Eye (tissue), 1 donor: ENCODE results near the gene SHF.
"Not testable (repeated sequence)": the region's sequence is repeated elsewhere in the genome, so short reads cannot be mapped to it uniquely, and the experiment has no call there.

Experiments used
- DNase-seq: peaks from one replicate; pipeline ENCODE4 v3.0.0-alpha.2; 2015

SHF gene, protein sequence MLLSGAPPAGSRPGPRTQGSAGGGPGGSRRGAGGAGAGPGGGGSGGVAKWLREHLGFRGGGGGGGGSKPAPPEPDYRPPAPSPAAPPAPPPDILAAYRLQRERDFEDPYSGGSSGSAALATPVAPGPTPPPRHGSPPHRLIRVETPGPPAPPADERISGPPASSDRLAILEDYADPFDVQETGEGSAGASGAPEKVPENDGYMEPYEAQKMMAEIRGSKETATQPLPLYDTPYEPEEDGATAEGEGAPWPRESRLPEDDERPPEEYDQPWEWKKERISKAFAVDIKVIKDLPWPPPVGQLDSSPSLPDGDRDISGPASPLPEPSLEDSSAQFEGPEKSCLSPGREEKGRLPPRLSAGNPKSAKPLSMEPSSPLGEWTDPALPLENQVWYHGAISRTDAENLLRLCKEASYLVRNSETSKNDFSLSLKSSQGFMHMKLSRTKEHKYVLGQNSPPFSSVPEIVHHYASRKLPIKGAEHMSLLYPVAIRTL

DNA sequence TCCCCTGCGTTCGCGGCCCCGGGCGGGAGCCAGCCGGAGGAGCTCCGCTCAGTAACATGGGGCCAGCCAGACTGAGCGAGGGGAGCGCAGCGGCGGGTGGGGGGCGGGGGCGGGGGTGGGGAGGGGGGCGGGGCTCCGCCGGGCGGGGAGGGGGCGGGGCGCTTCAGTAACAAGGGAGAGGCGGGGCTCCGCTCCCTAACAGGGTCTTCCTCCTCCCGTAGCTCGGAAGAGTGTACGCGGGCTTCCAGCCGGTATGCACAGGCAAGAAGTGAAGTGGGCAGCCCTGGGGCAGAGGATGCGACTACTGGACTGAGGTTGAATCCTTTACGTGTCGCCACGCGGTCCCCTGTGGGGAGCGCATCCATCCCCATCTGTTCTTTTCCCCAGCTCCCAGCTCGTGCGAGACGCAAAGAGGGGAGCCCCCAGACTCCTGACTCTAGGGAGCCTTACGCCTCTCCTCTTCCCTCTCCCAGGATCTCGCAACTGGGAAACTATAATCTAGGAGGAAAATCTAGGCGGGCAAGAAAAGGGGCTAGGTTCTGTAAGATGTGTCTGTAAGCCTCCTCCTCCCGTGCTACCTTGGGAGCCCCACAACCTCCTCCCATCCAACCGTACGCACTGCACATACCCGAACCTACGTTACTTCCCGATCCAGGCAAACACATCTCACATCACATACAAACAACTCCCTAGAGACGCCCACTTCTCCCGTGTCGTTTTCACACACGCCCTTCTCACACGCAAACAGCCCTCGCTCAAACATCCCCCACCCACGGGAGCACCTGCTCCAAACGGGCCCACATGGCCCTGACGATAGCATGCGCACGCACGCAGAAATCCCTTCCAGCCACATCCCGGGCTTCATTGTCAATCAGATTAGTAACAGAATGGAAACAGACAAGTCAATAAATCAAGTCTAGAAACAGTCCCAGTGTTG is at the start of gene SHF:
TSS of gene SHF (minus strand) at position 73 of the 937 bp plus-strand sequence. CDS start at position 58, 15 bp downstream.
- peak; percentile 92 for DNase-seq

DNA sequence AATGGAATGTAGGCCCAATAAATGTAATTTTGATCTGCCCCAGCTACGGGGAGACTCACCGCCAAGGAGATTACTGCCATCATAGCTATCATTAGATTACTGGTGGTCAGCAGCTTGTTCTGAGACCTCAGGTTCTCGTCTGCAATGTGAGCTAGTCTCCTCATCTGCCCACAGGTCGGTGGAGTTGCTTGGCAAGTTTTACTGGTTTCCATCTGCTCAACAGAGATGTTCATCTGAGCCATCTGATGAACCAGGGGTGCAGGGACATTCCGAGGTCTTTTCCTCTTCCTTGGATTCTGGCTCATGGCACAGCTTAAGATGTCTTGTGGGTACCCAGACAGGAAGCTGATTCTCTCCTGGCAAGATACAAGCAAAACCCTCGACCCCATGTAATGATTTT is 49.0 kb upstream of the SHF start:
- not testable (repeated sequence) for DNase-seq

DNA sequence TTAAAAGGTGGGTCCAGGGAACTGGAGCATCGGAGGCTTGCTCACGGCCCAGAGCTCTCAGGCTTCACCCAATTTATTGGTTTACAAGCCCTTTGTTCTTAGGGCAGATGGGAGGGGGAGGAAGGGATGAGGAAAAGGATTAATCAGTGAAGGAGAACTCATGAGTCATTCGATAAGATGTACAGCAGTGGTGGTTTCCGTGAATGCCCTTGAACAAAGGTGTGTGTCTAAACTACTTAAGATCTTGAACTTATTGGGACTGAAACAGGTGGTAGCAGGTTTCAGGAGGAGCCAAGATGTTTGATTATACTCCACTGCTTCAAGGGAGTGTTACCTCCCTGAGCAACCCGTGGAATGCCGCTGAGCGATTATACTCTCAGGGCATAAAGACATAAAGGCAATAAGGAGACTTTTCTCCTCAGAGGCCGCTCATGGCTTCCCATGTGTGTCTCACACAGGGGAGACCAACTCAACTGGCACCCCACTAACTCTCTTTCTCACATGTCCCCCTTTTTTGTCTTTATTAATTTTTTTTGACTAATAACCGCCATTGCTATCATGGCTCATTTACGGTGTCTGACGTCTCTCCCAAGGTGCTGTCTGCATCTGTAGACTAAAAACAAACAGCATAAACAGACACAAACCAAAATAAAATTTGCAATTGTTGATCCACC is 46.9 kb upstream of the SHF start:
- no peak for DNase-seq

DNA sequence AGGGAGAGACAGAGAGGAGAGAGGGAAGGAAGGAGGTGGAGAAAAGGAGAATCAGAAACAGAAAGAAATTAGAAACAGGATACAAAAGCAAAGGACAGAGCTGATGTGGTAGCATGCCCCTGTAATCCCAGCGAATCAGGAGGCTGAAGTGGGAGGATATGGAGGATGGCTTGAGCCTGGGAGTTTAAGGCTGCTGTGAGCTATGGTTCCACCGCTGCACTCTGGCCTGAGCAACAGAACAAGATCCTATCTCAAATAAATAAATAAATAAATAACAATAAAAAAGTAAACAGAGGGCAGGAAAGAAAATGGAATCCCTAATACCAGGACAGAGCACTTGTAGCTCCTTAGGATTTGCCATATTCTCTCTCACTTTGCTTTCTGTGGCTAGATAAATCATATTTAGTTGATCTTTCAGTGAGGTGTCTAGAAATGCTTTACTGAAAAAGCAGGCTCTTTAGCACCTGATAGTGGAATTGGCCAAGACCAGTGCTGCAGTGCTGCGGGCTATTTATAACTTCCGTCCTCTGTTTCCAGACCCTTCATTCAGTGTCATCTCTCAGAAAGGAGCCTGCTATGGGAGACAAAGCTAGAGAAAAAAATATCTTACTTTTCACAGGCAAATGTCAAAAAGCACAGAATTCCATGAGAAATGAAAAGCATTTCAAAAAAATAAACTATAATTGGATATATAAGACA is 44.2 kb upstream of the SHF start:
- DNase-seq = no peak

DNA sequence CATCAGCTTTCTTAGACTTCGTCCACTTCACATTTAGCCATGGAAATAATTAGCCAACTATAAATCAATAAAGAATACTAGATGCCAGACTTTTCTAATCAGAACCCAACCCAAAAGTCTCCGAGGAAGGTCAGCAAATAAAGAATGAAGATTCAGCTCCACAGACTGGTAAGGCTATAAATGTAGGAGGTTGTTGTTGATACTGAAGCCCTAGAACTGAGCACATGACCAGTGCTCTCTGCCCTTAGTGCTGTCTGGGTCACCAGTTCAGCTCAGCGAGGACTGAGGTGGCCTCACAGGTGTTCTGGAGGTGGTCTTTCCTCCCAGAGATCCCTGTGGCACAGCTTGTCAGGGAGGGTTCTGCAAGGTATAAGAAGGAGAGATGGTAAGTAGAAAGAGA is 43.4 kb upstream of the SHF start:
- DNase-seq = no peak

DNA sequence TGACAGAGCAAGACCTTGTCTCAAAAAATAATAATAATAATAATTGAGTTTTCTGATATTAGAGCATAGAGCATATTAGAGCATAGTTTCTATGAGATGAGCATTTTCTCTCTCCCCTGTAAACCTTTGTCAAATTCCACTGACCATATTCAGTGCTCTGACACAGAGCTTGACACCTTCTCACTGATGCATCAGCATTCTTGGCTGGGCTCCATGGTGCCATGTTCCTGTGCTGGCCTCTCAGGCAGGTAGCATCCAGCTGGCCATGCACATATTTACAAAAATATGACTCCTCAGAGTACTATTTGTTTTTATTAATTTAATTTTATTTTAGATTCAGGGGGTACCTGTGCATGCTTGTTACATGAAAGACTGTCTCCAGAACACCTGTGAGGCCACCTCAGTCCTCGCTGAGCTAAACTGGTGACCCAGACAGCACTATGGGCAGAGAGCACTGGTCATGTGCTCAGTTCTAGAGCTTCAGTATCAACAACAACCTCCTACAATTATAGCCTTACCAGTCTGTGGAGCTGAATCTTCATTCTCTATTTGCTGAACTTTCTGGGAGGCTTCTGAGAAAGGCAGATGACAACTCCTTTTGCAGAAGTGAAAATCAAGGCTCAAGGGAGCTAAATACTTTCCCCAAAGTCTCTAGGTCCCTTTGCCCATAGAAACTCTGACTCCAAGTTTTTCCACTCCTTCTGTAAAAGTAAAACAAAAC is 42.6 kb upstream of the SHF start:
- no peak for DNase-seq

DNA sequence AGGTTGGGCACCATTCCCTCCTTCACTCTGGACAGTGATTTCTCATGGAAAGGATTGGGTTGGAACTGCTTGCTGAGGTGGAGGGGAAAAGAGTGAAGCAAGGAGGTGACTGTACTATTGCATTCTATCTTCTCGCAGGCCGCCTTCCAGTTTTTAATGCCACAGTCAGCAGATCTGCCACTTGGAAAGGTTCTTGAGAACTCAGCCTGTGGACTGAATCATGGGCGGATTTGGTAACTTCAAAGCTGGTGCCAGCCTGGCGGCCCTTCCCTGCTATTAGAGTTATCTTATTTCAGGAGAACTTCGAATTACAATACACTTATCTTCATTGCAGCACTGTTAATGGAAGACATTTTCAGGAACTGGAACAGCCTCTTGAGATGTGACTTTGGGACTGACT is 41.2 kb upstream of the SHF start:
- no peak for DNase-seq

DNA sequence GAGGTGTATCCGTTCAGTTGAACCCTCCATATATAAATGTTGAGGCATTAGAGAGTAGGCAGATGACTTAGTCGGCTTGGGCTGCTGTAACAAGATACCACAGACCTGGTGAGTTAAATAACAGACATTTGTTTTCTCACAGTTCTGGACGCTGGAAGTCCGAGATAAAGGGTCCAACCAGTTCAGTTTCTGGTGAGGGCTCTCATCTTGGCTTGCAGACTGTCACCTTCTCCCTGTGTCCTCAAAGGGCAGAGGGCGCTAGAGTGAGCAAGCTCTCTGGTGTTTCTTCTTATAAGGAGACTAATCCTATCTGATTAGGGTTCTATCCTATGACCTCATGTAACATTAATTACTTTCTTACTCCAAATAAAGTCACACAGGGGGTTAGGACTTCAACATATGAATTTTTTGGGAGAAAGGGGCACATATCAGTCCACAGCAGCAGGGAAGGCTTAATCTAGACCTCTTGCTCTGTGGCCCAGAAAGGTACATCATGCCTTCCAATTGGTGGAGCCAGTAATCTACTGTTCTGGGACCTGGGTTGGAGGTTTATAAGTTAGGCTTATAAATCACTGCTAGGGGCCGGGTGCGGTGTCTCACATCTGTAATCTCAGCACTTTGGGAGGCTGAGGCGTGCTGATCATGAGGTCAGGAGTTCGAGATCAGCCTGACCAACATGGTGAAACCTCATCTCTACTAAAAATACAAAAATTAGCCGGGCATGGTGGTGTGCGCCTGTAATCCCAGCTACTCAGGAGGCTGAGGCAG is 37.9 kb upstream of the SHF start:
- no peak for DNase-seq

DNA sequence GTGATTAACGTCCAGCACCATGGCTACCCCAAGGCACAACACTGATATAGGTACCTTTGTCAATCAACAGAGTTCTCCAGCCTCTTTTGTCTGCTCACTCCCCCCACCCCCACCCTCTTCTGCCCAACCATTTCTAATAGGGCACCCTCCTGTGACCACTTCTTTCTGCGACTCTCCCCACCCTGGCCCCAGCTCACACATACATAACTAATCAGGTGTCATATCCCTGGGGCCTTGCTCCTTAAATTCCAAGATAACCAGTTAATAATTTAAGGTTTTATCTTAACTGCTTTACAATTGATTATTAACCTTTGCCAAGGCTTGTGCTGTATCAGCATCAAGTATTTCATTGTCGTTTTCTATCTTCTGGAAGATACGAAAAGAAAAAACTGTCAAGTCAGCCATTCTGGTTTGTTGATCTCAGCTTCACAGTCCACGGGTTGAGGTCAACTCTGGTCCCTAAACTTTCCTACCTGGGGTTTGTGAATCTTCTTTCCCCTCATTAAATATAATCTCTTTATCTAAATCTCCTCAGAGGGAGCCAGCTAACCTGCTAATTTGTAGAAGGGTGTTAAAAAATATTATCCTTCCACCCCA is 37.0 kb upstream of the SHF start:
- DNase-seq = no peak

DNA sequence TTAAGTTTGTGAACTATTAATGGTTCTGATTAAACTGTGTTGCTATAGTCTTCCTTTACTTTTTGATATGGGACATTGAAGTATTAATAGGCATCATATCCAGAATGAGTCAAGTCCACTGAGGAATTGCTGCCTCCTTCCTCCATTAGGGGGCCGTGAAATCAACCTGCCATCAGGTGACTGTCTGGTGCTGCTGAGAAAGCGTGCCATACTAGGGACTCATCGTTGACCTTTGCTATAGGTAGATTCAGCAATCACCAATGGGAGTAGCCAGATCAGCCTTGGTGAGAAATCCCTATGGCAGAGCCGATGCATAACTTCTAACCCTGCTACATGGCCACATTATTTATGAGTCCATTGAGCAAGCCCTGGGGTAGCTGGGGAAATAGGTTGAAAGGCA is 34.2 kb upstream of the SHF start:
- no peak for DNase-seq

DNA sequence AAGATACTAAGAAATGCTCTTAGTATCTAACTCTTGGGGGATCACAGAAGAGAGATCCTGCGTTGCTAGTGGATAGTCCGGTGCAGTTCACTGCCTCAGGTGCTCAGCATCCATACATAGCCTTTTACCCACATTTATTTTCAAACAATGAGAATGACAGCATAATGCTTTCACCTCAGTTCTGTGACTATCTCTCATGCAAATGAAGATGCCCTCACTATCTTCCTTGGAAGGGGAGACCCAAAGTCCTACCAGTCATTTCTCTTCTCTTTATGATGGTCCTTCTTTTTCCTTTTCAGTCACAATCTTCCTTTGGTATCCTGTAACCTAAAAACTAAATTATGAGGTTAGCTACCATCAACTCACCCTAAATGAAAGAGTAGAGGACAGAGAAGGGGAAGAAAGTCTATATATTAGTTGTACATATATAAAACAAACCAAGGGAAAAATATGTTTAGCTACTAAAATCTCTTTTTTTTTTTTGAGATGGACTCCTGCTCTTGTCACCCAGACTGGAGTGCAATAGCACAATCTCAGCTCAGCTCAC is 33.4 kb upstream of the SHF start:
- no peak for DNase-seq

DNA sequence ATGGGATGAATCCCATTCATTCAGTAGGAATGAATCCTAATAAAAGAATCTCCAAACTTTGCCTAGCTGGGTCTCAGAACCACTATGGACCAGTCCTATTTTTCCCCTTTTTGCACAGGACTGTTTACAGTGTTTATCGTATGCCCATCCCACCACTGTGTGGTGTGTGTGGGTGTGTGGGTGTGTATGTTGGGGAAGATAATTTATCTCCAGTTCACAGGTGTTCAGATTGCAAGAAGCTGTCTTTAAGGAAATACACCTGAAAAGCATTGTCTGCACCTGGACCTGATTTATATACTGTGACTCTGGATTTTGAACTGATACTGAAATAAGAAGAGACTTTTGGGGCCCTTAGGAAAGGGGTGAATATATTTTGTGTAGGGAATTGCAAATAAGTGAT is 24.7 kb upstream of the SHF start:
- DNase-seq = no peak

DNA sequence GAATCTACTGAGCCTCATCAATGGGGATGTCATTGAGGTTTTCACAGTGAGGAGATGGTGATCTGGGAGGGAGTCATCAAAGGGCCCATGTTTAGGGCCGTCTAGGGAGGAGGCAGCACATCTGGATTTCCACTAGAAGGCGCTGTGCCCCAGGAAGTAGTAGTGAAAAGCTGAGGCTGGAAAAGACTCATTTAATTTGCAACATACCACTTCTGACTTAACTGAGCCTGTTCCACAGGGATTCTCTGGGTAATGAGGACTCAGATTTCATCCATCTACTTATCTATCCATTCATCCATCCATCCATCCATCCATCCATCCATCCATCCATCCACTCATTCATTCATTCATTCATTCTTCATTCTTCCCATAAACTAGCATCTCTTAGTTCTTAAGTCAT is 17.4 kb upstream of the SHF start:
- peak; percentile 81 for DNase-seq

DNA sequence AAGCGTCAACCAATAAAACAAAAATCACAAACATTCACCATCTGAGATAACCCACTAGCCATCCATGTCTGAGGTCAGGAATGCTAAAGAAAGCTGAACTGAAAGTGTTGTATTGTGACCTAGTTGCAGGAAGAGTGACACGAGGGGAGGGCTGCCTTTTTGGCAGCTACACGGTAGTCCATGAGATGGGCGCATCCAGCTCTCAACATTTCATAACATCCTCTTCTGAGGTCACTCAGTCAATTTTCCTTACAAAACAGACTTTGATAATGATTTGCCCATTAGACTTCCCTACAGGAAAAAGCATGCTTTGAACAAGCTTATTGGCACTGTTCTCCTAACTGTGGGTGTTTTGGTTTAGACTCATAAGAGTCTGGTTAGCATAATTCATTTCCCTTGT is 15.4 kb upstream of the SHF start:
- no peak for DNase-seq

DNA sequence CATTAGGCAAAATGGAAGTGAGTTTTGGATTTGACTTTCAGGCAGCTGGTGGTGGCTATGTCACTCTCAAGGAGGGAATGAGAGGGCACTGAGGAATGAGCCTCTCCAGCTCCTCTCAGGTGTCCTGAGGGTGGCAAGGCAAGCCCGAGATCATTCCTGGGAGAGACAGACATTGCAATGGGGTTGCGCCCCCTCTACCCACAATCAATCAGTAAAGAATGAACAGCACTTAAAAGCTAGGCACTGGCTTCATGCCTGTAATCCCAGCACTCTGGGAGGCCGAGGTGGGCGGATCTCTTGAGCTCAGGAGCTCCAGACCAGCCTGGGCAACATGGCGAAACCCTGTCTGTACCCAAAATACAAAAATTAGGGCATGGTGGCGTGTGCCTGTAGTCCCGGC is 14.1 kb upstream of the SHF start:
- DNase-seq = no peak

DNA sequence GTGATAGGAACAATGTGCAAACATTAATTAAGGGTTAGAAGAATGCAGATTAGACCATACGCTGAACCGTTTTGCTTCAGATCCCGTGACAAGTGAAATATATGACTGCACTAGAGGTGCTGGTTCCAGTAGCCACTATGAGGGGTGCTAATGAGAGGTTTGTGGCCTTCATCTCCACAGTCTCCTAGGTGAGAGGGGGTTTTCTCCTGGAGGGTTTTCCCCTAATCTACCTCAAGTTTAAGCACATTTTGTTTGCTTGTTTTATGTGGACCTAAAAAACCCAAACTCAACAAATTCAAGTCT is 13.7 kb upstream of the SHF start:
- no peak for DNase-seq

DNA sequence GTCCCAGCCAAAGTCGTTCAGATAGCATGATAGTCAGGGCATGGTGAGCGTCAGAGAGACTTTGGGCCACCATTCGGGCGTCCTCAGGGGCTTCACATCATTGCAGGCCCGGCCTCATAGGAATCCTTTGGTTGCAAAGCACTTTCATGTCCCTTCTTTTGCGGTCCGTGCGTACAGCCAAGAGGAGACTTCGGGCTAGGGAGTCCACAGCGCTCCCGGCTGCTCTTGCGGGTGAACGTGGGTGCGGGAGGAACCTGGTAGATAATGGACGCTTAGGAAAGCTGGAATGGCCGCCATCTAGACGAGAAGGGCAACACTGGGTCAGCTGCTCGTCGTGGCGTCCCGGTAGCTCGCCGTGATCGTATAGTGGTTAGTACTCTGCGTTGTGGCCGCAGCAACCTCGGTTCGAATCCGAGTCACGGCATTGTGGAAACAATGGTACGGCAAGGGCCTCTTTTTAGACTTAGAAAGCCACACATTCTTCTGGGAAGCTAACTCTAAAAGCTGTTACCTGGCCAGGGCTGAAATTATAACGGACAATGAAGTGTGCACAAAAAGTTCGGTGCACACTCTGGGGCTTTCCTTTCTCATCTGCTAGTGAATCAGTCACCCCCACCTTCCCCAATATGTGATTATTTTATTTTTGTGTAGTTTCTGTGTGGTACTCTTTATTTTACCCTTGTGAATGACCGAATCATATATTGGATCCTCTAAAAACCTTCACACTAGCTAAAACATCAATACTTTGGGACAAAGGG is 13.2 kb upstream of the SHF start:
- DNase-seq = peak; percentile 92

DNA sequence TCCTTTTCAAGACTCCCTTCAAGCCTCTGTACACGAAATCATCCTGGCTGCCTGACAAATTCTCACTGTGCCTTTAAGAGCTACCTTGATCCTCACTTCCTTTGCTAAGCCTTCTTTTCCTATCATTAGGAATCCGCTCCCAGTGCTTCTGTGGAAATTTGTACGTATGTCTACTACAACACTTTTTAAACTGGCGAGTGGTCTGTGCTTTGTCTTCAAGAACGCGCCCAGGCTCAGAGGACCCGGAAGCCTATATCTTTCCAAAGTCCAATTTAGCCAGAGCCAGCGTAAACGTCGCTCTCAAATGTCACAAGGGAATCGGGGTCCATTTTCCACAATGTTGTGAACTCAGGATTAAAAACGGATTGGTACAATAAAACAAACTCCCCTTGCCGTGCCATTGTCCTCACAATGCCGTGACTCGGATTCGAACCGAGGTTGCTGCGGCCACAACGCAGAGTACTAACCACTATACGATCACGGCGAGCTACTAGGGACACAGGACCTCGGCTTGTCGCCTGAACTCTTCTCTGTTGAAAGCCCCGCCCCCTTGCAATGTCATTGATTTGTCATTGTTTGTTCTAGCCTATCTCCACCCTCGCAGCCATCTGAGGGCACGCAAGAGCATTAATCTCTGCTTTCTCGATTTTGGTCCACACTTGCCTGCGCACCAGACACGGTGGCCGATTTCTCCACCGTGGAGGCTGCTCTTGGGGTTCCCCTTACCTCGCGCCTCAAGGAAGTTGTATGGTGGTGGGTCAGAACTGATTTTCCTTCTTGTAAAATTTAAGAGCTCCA is 12.4 kb upstream of the SHF start:
- peak; percentile 99 for DNase-seq
